Ecto neural progenitor cell (in vitro differentiated cells): Measurements from ENCODE around the gene TRIP12.
A peak's percentile ranks its signal among the peaks of the same experiment; 100 is the strongest.
"Not testable (repeated sequence)": the region's sequence is repeated elsewhere in the genome, so short reads cannot be mapped to it uniquely, and the experiment has no call there.

Source experiments
- DNase-seq: peaks from one replicate; pipeline ENCODE4 v3.0.0-alpha.2; 2018; ENCODE audit warnings: low spot score

TRIP12 gene

DNA sequence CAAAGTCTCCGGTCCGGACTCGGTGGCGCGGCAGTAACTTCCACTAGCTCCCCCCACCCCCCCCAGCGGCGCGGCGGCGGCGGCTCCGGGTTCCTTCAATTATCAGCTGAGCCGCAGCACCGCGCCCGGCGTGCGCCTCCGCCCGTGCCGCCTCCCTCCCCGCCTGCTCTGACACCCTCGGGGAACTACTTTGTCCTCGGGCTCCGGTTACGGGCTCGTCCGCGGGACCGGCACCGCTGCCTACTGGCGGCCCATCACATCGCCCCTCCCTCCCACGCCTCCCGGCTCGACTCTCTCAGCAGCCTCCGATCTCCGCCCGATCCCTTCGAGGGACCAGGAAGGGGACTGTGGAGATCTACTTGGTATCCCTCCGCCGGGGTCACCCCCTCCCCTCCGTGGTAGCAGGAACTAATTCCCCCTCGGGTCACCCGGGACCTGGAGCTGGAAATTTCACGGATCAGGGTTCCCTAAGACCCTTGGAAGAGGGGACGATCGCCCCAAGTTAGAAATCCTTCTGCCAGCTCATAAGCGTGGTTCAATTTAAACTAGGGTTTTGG lies at the start of gene TRIP12:
Gene TRIP12, minus strand, starts transcription at position 118 of the 557 bp plus-strand sequence. CDS start 41,930 bp downstream, outside the sequence.
- DNase-seq = peak; percentile 95

GRCh38 chr2:229971298-229971790 lies 49.5 kb upstream of the TRIP12 start:
- no peak for DNase-seq

- DNase-seq = no peak
Observed at GRCh38 chr2:229970406-229970805, 48.6 kb upstream of the TRIP12 start.

GRCh38 chr2:229969921-229970320 lies 48.1 kb upstream of the TRIP12 start:
- DNase-seq = no peak

GRCh38 chr2:229963596-229963995 lies 41.8 kb upstream of the TRIP12 start:
- not testable (repeated sequence) for DNase-seq

- no peak for DNase-seq
Observed at GRCh38 chr2:229956491-229956890, 34.7 kb upstream of the TRIP12 start.

GRCh38 chr2:229955663-229956062 lies 33.9 kb upstream of the TRIP12 start:
- DNase-seq = no peak

DNA sequence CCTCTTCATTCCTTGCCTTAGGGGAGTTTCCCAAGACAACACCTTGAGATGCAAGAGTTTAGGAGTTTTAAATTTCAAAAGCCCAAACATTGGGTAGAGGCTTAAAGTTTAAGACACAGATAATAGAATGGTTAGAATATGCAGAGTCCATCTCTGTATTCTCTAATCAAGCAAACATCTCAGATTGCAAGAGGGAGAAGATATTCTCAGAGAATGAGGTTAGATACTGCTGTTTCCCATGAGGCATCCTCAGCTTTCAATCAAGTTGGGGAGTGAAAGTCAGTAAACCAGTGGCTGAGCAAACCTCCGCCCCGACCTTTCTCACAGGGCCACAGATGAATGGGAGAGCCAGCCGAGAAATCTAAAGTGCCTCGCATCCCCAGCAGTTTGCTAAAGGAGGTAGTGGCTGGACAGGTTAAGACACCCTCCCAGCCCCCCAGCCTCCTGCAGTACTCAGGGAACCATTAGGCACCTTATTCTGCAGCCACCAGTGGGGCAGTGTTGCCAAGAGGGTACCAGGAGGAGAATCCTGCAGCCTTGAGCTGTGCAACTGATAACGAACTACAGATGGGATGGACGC lies 30.5 kb upstream of the TRIP12 start:
- no peak for DNase-seq

DNA sequence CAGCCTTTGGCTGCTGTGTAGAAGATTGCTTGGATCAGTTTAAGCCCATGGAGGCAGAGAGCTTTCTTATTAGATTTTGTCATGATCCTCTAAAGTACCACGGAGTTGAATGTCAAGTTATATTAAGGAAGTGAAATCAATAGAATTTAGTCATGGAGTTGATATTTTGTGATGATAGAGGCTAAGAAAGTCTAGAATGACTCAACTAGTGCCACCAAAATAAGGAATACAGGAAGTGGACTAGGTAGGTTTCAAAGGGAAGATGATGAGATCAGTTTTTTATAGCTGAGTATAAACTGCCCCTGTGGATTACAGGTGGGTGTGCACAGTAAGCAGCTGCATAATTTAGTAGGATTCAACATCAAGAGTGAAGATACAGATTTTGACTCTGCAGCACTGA lies 25.7 kb upstream of the TRIP12 start:
- no peak for DNase-seq

GRCh38 chr2:229945975-229946374 lies 24.2 kb upstream of the TRIP12 start:
- no peak for DNase-seq

GRCh38 chr2:229943770-229944449 lies 22.1 kb upstream of the TRIP12 start:
- DNase-seq = no peak

DNA sequence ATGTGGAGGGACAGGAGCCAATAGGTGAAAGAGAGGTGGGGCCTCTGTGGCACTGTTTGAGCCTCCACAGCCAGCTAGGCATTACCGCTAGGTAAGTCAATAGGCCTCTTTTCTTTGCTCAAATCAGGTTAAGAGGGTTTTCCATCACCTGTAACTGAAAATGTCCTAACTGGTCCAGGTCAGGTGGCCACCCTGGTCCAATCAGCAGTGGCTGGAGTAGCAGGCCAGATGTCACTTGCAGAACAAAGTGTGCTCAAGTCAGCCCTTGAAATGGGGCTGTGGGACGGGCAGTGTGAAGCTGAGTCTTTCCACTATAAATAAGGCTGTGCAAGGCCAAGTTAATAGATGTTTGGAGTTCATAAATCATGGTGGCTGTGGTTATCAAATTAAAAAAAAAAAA lies 21.4 kb upstream of the TRIP12 start:
- DNase-seq = no peak

GRCh38 chr2:229942671-229943070 lies 20.9 kb upstream of the TRIP12 start:
- no peak for DNase-seq

GRCh38 chr2:229937537-229937936 lies 15.7 kb upstream of the TRIP12 start:
- no peak for DNase-seq

DNA sequence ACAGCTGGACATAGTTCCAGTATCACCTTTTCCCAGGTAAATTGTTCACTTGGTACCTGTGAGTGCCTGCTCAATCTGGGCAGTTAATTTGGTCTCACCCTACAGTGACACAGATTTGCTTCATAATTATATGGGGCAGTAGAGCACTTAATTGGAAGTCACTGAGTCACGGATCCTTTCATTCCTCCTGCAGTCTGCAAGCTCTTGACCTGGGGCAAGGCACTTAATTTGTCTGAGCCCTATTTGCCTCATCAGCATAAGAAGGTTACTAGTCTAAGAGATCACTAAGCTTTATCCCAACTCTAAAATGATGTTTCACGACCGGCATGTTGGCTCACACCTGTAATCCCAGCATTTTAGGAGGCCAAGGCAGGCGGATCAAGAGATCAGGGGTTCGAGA lies 9.4 kb upstream of the TRIP12 start:
- DNase-seq = no peak

GRCh38 chr2:229930656-229931055 lies 8.8 kb upstream of the TRIP12 start:
- DNase-seq = no peak

GRCh38 chr2:229927817-229928321 lies 6.1 kb upstream of the TRIP12 start:
- no peak for DNase-seq

DNA sequence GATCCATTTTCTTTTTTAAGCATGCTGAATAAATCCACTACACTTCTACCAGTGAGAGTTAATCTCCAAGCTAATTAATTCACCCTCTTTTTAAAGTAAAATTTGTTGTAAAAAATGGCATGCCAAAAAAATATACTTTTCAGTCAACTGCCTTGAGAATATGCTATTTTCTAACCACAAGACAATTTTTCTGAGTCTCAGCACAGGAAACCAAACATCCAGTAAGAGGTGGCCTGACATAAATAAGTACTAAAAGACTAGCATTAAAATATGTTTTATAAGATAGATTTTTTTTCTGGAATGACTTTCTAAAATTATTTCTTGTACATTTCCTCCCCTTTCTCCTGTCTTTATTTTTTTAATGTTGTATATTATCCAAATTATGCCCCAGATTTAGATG lies 3.4 kb upstream of the TRIP12 start:
- no peak for DNase-seq

DNA sequence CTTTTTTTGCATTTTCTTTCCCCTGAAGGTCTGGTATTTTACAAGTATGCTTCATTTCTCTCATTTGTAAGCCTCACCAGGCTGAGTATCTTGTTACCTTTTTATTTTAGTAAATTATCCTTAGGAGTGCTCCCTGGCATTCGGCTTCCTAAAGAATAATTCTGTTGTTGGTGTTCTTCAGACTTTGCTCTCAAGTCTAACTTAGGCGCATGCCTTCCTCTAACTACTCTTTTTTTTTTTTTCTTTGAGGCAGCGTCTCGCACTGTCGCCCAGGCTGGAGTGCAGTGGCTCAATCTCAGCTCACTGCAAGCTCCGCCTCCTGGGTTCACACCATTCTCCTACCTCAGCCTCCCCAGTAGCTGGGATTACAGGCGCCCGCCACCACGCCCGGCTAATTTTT lies 2.7 kb upstream of the TRIP12 start:
- DNase-seq = not testable (repeated sequence)

- peak; percentile 92 for DNase-seq
Observed at GRCh38 chr2:229922449-229923386, 909 bp upstream of the TRIP12 start, which contains the start of gene FBXO36. Gene FBXO36 (plus strand): TSS chr2:229922503. CDS start chr2:229922514, 11 bp downstream.

- DNase-seq = peak; percentile 67
Observed at GRCh38 chr2:229921101-229921891, 513 bp downstream of the TRIP12 start.
